Right ventricle myocardium superior (tissue), 1 donor: Measurements from ENCODE around the gene RPL13. TPM values are rescaled to one million over a fixed set of nuclear protein-coding genes. Genes with fewer than 3 reads are reported as not detected.
A peak's percentile ranks its signal among the peaks of the same experiment; 100 is the strongest.
"Not testable (repeated sequence)": the region's sequence is repeated elsewhere in the genome, so short reads cannot be mapped to it uniquely, and the experiment has no call there.

Source experiments
- ATAC-seq: fragments of 200-7000 bp; cut with Tn5 transposase; one replicate; pipeline ENCODE4 v1.9.1; 2020; ENCODE audit warnings: mild to moderate bottlenecking; ENCODE audit not compliant: poor library complexity
- DNase-seq: peaks from one replicate; pipeline ENCODE4 v3.0.0-alpha.2; 2020
- intact Hi-C: fragments of 100-400 bp; cut with DNase I; formaldehyde crosslinking; loops from one replicate; pipeline ENCODE4 v1.11.2; 2022
- total RNA-seq: library from RNA; stranded (reverse); fragmentation: NEBNext Ultra II Directional; extraction: Animal tissue kit (Norgen Biotek cat#: 25700); gene quantifications from one replicate; pipeline ENCODE4 v1.2.1, GENCODE V29; 2021
- donor health status: DM: no; HTN: yes; CAD: no; lungs with severe emphysema.

The RPL13 gene
- total RNA-seq, 1 donor from 2014 or later = 1,044 TPM

GRCh38 chr16:89556750-89557689 is 3.5 kb upstream of the RPL13 start:
- intact Hi-C loops = loop anchor here (10.0 kb wide), 1 partner anchor 222 kb away; no protein-coding TSS in a partner anchor
- DNase-seq (peak; percentile 90), ATAC-seq (peak; percentile 33)

GRCh38 chr16:89557690-89558490 is 2.6 kb upstream of the RPL13 start:
- intact Hi-C loops = loop anchor here (10.0 kb wide), 1 partner anchor 223 kb away; no protein-coding TSS in a partner anchor
- ATAC-seq (no peak), DNase-seq (no peak)

GRCh38 chr16:89561142-89561883 is 831 bp downstream of the RPL13 start:
- ATAC-seq (no peak), DNase-seq (no peak)
- intact Hi-C loops = no loop called here

- ATAC-seq = no peak
- no peak for DNase-seq
- intact Hi-C loops = no loop called here
Measured at GRCh38 chr16:89561884-89562599, 1.6 kb downstream of the RPL13 start.

- DNase-seq (no peak), ATAC-seq (no peak)
- intact Hi-C loops = no loop called here
Measured at GRCh38 chr16:89562939-89563338, 2.5 kb downstream of the RPL13 start.

- DNase-seq (no peak), ATAC-seq (no peak)
- intact Hi-C loops = no loop called here
Measured at GRCh38 chr16:89563639-89564392, 3.3 kb downstream of the RPL13 start.

- intact Hi-C loops = no loop called here
- DNase-seq (no peak), ATAC-seq (no peak)
Measured at GRCh38 chr16:89564476-89565255, 4.2 kb downstream of the RPL13 start.

GRCh38 chr16:89565256-89565505 is 4.7 kb downstream of the RPL13 start:
- ATAC-seq = no peak
- no peak for DNase-seq
- intact Hi-C loops = no loop called here

GRCh38 chr16:89565506-89566372 is 5.3 kb downstream of the RPL13 start:
- intact Hi-C loops = no loop called here
- peak; percentile 61 for DNase-seq
- ATAC-seq = peak; percentile 28

GRCh38 chr16:89567656-89568594 is 7.4 kb downstream of the RPL13 start:
- intact Hi-C loops = no loop called here
- DNase-seq (no peak), ATAC-seq (no peak)

GRCh38 chr16:89569506-89570341 is 9.2 kb downstream of the RPL13 start:
- ATAC-seq = no peak
- intact Hi-C loops = no loop called here
- no peak for DNase-seq

- ATAC-seq (no peak), DNase-seq (no peak)
- intact Hi-C loops = no loop called here
Measured at GRCh38 chr16:89570342-89570923, 10.0 kb downstream of the RPL13 start.

- DNase-seq, intact Hi-C loops, ATAC-seq: not testable (repeated sequence)
Measured at GRCh38 chr16:89570983-89571598, 10.6 kb downstream of the RPL13 start.

GRCh38 chr16:89571636-89572035 is 11.2 kb downstream of the RPL13 start:
- no peak for ATAC-seq
- intact Hi-C loops = no loop called here
- DNase-seq = no peak
